H1 (cell line): ENCODE data around the gene TAS2R40. TPM values are rescaled to one million over a fixed set of nuclear protein-coding genes. Genes with fewer than 3 reads are reported as not detected.

Source experiments
- ASH2L ChIP-seq: fragments of 200-600, 300-600 bp; sonication (generic); IDR thresholded peaks from one replicate; pipeline ENCODE4 v1.7.1; 2017; ENCODE audit warnings: low read length
- POU5F1 ChIP-seq: IDR thresholded peaks from 2 replicates; pipeline ENCODE4 v1.6.1; 2011; ENCODE audit warnings: low read depth, mild to moderate bottlenecking, low read length, moderate library complexity
- RAD21 ChIP-seq, 2 experiments: IDR thresholded peaks in 1 of 2; conservative IDR thresholded peaks in 1 of 2; 2 replicates each; pipeline ENCODE4 v1.6.1; 2011; ENCODE audit warnings: low read depth in 2 of 2, low read length in 2 of 2, improper control_type of control experiment in 1 of 2, inconsistent platforms in 1 of 2, mild to moderate bottlenecking in 1 of 2, moderate library complexity in 1 of 2
- RBBP5 ChIP-seq: IDR thresholded peaks from 2 replicates; pipeline ENCODE4 v1.7.1; 2012; ENCODE audit warnings: low read depth, mild to moderate bottlenecking, inconsistent platforms, low read length, moderate library complexity, borderline replicate concordance
- RFX5 ChIP-seq: IDR thresholded peaks from 2 replicates; pipeline ENCODE4 v1.6.1; 2011; ENCODE audit warnings: low read depth, low read length, improper control_type of control experiment, borderline replicate concordance
- SIN3A ChIP-seq, 2 experiments: IDR thresholded peaks in 1 of 2; conservative IDR thresholded peaks in 1 of 2; 2 replicates each; pipeline ENCODE4 v1.6.1; 2011 to 2012; ENCODE audit warnings: low read length in 2 of 2, improper control_type of control experiment in 1 of 2, low read depth in 1 of 2, mild to moderate bottlenecking in 1 of 2
- SP4 ChIP-seq: IDR thresholded peaks from 2 replicates; pipeline ENCODE4 v1.6.1; 2012; ENCODE audit warnings: low read length, inconsistent platforms
- polyA plus RNA-seq, 7 experiments: library from polyadenylated mRNA; depleted of rRNA in 3 of 7; stranded (reverse) in 5 of 7; unstranded in 2 of 7; fragments of >200 nt in 5 of 7; fragments of 200-250 nt in 2 of 7; gene quantifications; 1 replicate in 5 of 7; 2 replicates in 1 of 7; 4 replicates in 1 of 7; pipeline versions ENCODE4 v1.2.1 to v1.2.3, GENCODE V29; 2011 to 2013; ENCODE audit warnings: missing spikeins in 2 of 7, mixed read lengths in 2 of 7
- total RNA-seq: library from RNA; stranded (reverse); fragmentation: NEBNext Ultra II Directional; extraction: Animal tissue kit (Norgen Biotek cat#: 25700); gene quantifications from 2 replicates; pipeline ENCODE4 v1.2.1, GENCODE V29; 2021

The TAS2R40 gene
- total and polyA plus RNA-seq, 2 of the 8 experiments (the other 6 are each of a cell fraction or from before 2014, with no cell fraction given) = not detected

DNA sequence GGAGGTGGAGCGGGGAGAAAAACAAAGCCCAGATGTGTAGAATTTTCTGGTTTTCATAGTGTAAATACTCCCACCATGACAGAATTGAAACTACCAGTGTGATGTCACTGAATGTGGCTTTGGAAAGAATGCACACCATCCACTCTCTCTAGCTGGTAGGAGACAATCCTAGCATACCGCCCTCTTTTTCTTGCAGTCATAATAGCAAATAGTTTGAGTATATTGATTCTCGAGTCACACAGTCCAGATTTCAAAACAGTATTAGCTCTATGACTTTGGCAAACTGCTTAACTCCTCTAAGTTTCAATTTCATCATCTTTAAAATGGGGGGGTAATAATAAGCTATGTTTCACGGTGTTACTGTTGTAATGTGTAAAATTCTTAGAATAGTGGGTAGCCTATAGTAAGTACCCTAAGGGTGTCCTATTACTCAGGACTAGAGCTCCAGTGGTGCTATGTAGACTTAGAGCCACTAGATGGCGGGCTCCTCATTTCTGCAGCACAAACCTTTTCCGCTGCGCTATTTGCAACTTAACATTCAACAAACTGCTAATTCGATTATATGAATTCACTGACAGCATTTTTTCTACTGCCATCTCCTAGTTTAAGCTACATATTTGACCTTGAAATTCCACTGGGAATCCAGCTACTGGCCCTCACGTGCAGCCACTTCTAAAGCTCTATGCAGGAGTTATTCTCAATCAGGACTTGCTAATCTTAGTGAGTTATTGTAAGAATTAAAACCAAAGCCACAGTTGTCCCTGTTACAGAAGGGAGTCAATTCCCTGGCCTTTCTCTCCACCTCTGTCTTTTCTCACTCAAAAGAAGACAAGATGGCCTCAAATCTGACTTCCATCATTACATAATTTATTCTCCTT is 18.7 kb downstream of the TAS2R40 start (continued):
- TF ChIP-seq ASH2L = no peak
- TF ChIP-seq SP4 = no peak
- TF ChIP-seq RFX5 = no peak
- no peak for TF ChIP-seq POU5F1
- no peak for TF ChIP-seq RBBP5
- TF ChIP-seq SIN3A (conservative IDR thresholded peaks at IDR 0.05 in 1 of 2, IDR thresholded peaks at IDR 0.05 in 1 of 2; ENCODE audit: low read depth in 1 of 2, low read length in 2 of 2) = no peak
- peak; percentile 87 to 92 for TF ChIP-seq RAD21 (IDR thresholded peaks at IDR 0.05 in 1 of 2, conservative IDR thresholded peaks at IDR 0.05 in 1 of 2; ENCODE audit: low read depth in 2 of 2, low read length in 2 of 2)
